NCI-H1930 (cell line): ENCODE results near the gene LAPTM4A.
"Not testable (repeated sequence)": the region's sequence is repeated elsewhere in the genome, so short reads cannot be mapped to it uniquely, and the experiment has no call there.

Experiments
- DNase-seq, 2 experiments: peaks; one replicate each; lab custom pipeline; 2025; lab: John Stamatoyannopoulos, UW

Gene LAPTM4A

GRCh38 chr2:20050646-20051531 is 539 bp downstream of the LAPTM4A start:
- DNase-seq: no peak

GRCh38 chr2:20050104-20050645 is 1.3 kb downstream of the LAPTM4A start:
- peak in 1 of 2 experiments; percentile 13 for DNase-seq

- no peak for DNase-seq
These were observed 1.8 kb downstream of the LAPTM4A start for GRCh38 chr2:20049637-20050036.

- DNase-seq: no peak
These were observed 2.7 kb downstream of the LAPTM4A start for GRCh38 chr2:20048488-20049448.

GRCh38 chr2:20045712-20046292 is 5.6 kb downstream of the LAPTM4A start:
- not testable (repeated sequence) for DNase-seq

- DNase-seq: no peak
These were observed 6.7 kb downstream of the LAPTM4A start for GRCh38 chr2:20044778-20045177.

GRCh38 chr2:20042531-20042930 is 8.9 kb downstream of the LAPTM4A start:
- DNase-seq: no peak

- no peak for DNase-seq
These were observed 10.8 kb downstream of the LAPTM4A start for GRCh38 chr2:20040489-20041172.

- no peak for DNase-seq
These were observed 13.8 kb downstream of the LAPTM4A start for GRCh38 chr2:20037660-20038059.

GRCh38 chr2:20035955-20036666 is 15.3 kb downstream of the LAPTM4A start:
- DNase-seq: no peak

- no peak for DNase-seq
These were observed 16.6 kb downstream of the LAPTM4A start for GRCh38 chr2:20034821-20035220.

GRCh38 chr2:20034218-20034617 is 17.2 kb downstream of the LAPTM4A start:
- no peak for DNase-seq

- no peak for DNase-seq
These were observed 18.1 kb downstream of the LAPTM4A start for GRCh38 chr2:20033322-20033721.

- no peak for DNase-seq
These were observed 21.2 kb downstream of the LAPTM4A start for GRCh38 chr2:20030224-20030623.

- DNase-seq: no peak
These were observed 23.6 kb downstream of the LAPTM4A start for GRCh38 chr2:20027705-20028434.

- DNase-seq: no peak
These were observed 24.2 kb downstream of the LAPTM4A start for GRCh38 chr2:20027260-20027677.

- no peak for DNase-seq
These were observed 26.2 kb downstream of the LAPTM4A start for GRCh38 chr2:20025065-20025786.

GRCh38 chr2:20023688-20024087 is 27.7 kb downstream of the LAPTM4A start:
- DNase-seq: no peak

- DNase-seq: no peak
These were observed 29.9 kb downstream of the LAPTM4A start for GRCh38 chr2:20021405-20022009.
